Measurements from ENCODE around the gene POMT2.
"Not testable (repeated sequence)": the region's sequence is repeated elsewhere in the genome, so short reads cannot be mapped to it uniquely, and the experiment has no call there.

DNA sequence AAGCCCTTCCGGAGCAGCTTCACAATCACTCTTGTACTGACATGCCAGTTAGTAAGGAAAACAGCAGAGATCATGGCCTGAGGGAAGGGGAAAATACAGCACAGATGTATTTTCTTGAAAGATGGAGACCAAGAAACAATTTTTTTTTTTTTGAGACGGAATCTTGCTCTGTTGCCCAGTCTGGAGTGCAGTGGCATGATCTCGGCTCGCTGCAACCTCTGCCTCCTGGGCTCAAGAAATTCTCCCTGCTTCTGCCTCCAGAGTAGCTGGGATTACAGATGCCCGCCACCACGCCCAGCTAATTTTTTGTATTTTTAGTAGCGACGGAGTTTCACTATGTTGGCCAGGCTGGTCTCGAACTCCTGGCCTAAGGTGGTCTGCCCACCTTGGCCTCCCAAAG is 16.6 kb upstream of the POMT2 start:
- TF ChIP-seq, protein P1, sequence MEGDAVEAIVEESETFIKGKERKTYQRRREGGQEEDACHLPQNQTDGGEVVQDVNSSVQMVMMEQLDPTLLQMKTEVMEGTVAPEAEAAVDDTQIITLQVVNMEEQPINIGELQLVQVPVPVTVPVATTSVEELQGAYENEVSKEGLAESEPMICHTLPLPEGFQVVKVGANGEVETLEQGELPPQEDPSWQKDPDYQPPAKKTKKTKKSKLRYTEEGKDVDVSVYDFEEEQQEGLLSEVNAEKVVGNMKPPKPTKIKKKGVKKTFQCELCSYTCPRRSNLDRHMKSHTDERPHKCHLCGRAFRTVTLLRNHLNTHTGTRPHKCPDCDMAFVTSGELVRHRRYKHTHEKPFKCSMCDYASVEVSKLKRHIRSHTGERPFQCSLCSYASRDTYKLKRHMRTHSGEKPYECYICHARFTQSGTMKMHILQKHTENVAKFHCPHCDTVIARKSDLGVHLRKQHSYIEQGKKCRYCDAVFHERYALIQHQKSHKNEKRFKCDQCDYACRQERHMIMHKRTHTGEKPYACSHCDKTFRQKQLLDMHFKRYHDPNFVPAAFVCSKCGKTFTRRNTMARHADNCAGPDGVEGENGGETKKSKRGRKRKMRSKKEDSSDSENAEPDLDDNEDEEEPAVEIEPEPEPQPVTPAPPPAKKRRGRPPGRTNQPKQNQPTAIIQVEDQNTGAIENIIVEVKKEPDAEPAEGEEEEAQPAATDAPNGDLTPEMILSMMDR (IDR thresholded peaks at IDR 0.05): not testable (repeated sequence)
- not testable (repeated sequence) for TF ChIP-seq POLR2A (IDR thresholded peaks at IDR 0.05)
